Suppressor macrophage treated with lipopolysaccharide for 4 hours (primary cell): ENCODE measurements around the gene RHOG.
"Not testable (repeated sequence)": the region's sequence is repeated elsewhere in the genome, so short reads cannot be mapped to it uniquely, and the experiment has no call there.

ENCODE experiments used
- DNase-seq: peaks from one replicate; pipeline ENCODE4 v3.0.0-alpha.2; 2020

The RHOG gene

DNA sequence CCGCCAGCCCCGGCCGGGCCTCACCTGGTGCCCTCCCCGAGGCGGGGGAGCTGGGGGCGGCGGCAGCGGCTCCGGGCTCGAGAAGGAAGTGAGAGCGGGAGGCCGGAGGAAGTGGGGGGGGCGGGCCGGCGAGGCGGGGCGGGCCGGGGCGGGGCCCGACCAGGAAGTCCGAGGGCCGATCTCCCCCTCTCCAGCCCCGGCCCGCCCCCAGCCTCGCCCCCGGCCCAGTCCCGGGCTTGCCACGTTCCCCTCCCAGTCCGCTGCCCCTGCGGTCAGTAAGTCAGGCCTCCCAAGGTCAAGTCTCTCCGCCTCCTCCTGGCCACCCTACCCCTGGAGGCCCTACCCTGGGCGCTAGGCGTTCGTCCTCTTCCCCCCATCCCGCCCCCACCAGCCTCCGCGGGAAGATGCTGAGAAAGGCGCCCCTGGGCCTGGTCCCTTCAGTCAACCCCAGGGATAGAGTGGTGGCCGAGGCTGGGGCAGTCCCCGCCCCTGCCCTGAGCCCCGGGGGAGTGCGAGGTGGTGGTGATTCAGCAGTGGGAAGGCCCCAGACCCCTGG, at the start of gene RHOG:
TSS of gene RHOG (minus strand) at position 90 of the 556 bp plus-strand sequence. CDS start 12,821 bp downstream, outside the sequence.
- DNase-seq = peak; percentile 98

- DNase-seq = no peak
Observed at GRCh38 chr11:3890014-3890413, 49.3 kb upstream of the RHOG start.

DNA sequence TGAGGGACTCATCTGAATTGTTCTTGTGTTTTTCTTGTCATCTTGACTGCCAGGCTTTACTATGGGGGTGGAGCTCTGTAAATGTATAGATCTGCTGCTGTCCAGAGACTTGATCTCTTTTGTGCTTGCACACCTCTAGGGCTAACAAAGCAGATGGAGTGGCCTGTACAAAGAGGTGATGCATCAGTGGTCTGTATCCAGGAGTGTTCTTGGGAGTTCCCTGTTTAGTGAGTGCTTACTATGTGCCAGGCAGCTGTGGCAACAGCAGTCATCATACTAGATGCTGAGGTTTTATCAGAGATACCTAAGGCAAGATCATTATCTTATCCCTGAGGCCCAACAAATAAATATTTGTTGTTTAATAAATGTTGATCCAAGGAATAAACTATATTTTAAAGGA, 48.1 kb upstream of the RHOG start:
- no peak for DNase-seq

DNA sequence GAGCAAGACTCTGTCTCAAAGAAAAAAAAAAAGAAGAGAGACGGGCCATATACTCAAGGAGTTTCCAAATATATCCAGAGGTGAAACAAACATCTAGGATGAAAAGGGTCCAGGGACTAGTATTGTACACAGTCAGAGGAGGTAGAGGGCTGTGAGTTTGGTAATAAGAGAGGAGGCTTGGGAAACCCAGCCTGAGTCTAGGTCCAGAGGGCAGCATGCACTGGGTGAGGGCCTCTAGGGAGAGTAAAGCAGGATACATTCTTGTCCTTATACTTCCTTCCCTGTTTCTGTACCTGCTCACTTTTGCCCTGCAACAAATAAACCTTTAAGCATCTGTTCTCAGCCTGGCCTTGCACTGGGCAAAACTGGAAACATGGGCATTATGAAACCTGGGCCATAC, 46.2 kb upstream of the RHOG start:
- DNase-seq = no peak

- DNase-seq = no peak
Observed at GRCh38 chr11:3885855-3886254, 45.1 kb upstream of the RHOG start.

DNA sequence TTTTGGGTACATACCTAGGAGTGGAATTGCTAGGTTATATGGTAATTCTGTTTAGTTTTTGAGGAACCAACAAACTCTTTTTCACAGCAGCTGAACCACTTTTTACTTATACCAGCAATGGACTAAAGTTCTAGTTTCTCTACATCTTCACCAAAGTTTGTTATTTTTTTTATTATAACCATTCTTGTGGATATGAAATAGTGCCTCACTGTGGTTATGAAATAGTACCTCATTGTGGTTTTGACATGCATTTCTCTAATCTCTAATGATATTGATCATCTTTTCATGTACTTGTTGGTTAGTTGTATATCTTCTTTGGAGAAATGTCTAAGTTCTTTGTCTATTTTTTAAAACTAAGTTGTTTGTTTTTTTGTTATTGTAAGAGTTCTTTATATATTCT, 41.9 kb upstream of the RHOG start:
- DNase-seq = no peak

DNA sequence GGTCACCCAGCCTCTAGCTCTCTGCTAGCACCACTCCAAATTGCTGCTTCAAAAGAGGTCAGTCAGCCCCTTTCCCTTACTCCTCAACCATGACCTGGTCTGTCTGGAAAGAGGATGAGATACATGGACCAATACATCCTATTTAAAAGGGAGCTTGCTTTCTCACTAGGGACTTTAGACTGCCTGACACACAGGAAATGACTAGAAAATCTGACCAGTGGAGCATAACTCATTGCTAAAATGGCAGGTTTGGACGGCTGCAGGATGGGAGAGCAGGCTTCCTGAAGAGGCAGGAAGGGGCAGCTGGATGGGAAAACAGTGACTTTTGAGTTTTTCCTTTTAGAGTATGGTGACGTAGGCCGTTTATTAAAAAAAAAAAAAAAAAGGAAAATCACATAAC, 40.0 kb upstream of the RHOG start:
- no peak for DNase-seq

GRCh38 chr11:3879967-3880542, 39.3 kb upstream of the RHOG start:
- no peak for DNase-seq

- no peak for DNase-seq
Observed at GRCh38 chr11:3879216-3879966, 38.6 kb upstream of the RHOG start.

GRCh38 chr11:3878258-3878584, 37.5 kb upstream of the RHOG start:
- no peak for DNase-seq

- DNase-seq = no peak
Observed at GRCh38 chr11:3877364-3878257, 36.9 kb upstream of the RHOG start.

DNA sequence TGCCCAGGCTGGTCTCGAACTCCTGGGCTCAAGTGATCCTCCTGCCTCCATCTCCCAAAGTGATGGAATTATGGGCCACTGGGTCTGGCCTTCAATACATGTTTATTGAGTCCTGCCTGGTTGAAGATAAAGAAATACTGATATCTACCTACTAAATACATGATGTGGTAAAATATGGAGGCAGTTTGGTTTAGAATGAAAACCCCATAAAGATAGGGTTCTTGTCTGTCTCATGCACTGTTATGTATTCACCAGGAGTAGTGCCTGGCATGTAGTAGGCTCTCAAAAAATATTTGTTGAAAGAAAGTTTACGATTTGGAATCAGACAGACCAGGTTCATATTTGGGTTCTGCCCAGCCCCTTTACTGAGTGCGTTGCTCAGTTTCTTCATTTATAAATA, 35.9 kb upstream of the RHOG start:
- DNase-seq = no peak

- DNase-seq = no peak
Observed at GRCh38 chr11:3873712-3874349, 33.1 kb upstream of the RHOG start.

- no peak for DNase-seq
Observed at GRCh38 chr11:3867209-3868091, 26.7 kb upstream of the RHOG start.

GRCh38 chr11:3866836-3867208, 26.1 kb upstream of the RHOG start:
- no peak for DNase-seq

DNA sequence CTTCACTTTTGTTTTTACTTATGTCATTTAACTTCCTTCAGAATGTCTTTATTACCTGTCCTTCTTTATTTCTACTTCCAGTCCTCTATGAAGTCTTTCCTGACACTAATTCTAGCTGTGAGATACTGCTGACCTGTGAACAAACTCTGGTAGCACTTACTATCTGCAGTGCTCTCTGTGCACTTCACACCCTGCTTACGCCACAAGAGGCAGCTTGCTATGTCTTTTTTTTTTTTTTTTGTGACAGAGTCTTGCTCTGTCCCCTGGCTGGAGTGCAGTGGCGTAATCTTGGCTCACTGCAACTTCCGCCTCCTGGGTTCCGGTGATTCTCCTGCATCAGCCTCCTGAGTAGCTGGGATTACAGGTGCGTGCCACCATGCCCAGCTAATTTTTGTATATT, 25.4 kb upstream of the RHOG start:
- peak; percentile 37 for DNase-seq

DNA sequence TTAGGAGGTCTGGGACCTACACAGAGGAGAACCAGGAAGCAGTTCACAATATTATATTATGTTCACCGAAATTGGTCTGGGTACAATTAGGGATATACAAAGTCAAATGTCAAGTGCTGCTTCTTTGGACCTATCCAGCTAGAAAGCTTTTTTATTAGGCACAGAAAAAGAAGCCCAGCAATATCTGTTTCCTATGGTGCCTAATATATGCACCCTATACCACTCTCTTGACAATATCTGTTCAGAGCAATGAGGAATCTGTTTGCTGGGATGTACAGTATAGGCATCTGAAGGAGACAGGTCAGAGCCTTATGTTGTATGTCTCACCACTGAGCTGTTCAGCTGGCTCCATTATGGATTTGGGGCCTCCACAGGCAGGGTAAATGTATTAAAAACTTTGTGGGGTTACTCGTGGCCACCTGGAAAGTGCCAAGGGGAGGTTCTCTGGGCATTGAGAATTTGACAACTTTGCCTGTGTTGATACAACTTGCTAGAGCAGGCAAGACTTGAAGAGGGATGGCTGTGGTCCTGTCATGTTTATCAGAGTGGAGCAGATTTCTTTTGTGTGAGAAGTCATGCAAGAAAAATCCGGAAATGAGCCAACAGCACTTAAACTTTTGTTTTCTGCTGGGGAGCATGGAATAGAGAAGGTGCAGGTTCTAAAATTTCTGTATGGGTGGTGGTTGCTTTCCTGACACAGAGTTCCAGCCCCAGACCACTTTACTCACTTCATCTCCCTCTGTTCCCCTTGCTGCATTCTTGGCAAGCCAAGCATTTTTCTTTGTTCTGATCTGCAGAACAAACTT, 24.8 kb upstream of the RHOG start:
- DNase-seq = peak; percentile 27

DNA sequence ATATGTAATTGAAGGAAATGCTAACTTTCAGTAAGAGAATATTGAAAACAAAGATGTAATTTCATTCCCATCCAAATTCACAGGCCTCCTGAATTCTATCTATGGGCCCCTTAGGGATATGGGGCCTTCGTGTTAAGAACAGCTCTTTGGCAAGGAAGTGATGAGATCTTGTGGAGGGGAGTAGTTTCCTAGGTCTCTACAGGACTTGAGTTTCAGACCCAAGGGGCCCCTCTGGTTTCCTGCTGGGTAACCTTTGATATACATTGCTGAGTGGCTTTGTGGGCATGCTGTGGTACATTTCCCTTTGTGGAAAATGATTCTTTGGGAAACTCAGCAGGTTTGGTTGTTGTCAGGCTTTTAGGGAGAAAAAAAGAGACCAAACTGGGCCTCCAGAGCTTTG, 20.9 kb upstream of the RHOG start:
- no peak for DNase-seq

DNA sequence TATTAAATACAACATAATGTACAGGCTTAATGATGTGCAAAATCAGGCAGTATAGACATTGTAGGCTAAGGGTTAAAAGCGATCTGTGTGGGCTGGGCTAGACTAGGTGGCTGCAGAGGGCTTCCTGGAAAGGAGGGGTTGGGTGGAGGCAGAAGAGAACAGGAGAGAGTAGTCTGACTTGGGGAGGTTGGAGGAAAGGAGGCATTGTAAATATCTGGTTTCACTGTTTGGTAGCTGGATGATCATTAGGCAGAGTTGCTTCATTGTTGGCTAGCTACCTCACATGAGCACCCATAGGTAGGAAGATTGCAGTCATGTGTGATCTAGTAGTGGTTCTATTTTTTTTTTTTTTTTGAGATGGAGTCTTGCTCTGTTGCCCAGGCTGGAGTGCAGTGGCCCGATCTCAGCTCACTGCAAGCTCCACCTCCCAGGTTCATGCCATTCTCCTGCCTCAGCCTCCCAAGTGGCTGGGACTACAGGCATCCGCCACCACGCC, 20.2 kb upstream of the RHOG start:
- not testable (repeated sequence) for DNase-seq

DNA sequence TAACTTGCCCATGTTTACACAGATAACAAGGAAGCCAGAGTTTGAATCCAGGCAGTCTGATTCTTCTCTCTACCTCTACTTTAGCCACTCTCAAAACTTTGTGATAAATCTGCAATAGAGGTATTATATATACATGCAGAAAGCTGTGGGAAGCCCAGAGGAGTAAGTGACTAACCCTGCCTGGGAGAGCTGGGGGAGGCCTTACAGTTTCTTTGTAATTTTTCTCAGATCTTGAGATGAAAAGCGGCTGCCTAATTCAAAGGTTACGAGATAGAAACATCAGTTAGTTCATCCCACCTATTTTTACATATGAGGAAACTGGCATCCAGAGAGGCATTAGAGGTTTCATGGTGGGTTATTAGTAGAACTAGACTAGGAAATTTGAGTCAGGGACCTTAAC, 19.6 kb upstream of the RHOG start:
- no peak for DNase-seq

DNA sequence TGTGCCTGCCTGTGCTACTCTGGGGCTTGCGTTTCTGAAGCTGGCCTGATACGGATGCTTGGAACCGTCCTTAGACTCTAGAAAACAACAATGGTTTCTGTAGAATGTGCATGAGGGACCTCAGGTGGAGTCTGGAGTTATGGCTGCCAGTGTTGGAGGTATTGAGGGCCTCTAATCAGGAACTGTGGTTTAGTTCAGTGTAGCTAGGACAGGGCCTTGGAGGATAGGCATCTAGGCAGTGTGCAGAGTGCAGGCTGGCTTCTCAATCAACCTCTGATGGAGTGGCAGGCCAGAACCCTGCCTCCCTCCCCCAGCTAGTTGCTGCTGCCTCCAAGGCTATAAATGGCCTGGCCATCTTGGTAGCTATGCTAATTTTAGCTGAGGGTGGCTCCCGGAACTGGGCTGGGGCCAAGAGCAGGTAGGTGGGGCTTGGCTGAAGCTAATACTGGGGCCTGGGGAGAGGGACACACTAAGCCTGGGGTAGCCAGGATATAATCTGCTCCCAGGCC, 18.7 kb upstream of the RHOG start:
- no peak for DNase-seq
